Natural killer cell (primary cell): Measurements from ENCODE around the gene FAM151A. TPM values are rescaled to one million over a fixed set of nuclear protein-coding genes. Genes with fewer than 3 reads are reported as not detected.

Experiments
- ATAC-seq, 3 donors: fragments of 150-1000 bp in 2 of 3; fragments of 200-7000 bp in 1 of 3; cut with Tn5 transposase; 1 replicate in 1 of 3; 2 replicates in 2 of 3; pipeline ENCODE4 v1.10.0; 2021; ENCODE audit warnings: mild to moderate bottlenecking in 2 of 3, moderate library complexity in 2 of 3
- DNase-seq, 2 donors: peaks; one replicate each; pipeline versions ENCODE4 v3.0.0 to v3.0.0-alpha.2; 2013 to 2021; ENCODE audit warnings: mixed read lengths in 1 of 2
- H3K27ac ChIP-seq: one replicate; pipeline ENCODE4 v1.5.1; 2013; ENCODE audit warnings: mild to moderate bottlenecking, low read length
- H3K27me3 ChIP-seq: one replicate; pipeline ENCODE4 v1.6.1; 2013; ENCODE audit warnings: low read length; ENCODE audit not compliant: control insufficient read depth, insufficient read depth
- H3K36me3 ChIP-seq: one replicate; pipeline ENCODE4 v1.6.1; 2013; ENCODE audit warnings: low read length; ENCODE audit not compliant: control insufficient read depth, insufficient read depth
- H3K4me1 ChIP-seq: one replicate; pipeline ENCODE4 v1.6.1; 2013; ENCODE audit warnings: low read length; ENCODE audit not compliant: control insufficient read depth, insufficient read depth
- H3K4me3 ChIP-seq: one replicate; pipeline ENCODE4 v1.5.1; 2013; ENCODE audit warnings: low read length
- H3K9me3 ChIP-seq: one replicate; pipeline ENCODE4 v1.6.1; 2013; ENCODE audit warnings: low read length; ENCODE audit not compliant: control insufficient read depth, insufficient read depth
- H3K27ac Mint-ChIP-seq, 2 donors: one replicate each; pipeline ENCODE4 v1.8.0; 2022; ENCODE audit warnings: mild to moderate bottlenecking in 2 of 2, mixed read lengths in 2 of 2, moderate library complexity in 1 of 2
- H3K27me3 Mint-ChIP-seq, 2 donors: one replicate each; pipeline ENCODE4 v1.8.0; 2022; ENCODE audit warnings: low read depth in 2 of 2, mixed read lengths in 2 of 2
- H3K36me3 Mint-ChIP-seq: one replicate; pipeline ENCODE4 v1.8.0; 2022; ENCODE audit warnings: mixed read lengths
- H3K4me1 Mint-ChIP-seq, 2 donors: one replicate each; pipeline ENCODE4 v1.8.0; 2022; ENCODE audit warnings: mixed read lengths in 2 of 2
- H3K4me3 Mint-ChIP-seq: one replicate; pipeline ENCODE4 v1.8.0; 2022; ENCODE audit warnings: mild to moderate bottlenecking, moderate library complexity, mixed read lengths
- H3K9me3 Mint-ChIP-seq, 2 donors: one replicate each; pipeline ENCODE4 v1.8.0; 2022; ENCODE audit warnings: mixed read lengths in 2 of 2
- CTCF ChIP-seq: fragments of 200-600 bp; IDR thresholded peaks from one replicate; pipeline ENCODE4 v1.8.0; 2022; ENCODE audit warnings: antibody characterized with exemption
- WGBS: methylation state at CpG from one replicate; pipeline ENCODE4 v1.1.7; 2013; ENCODE audit warnings: missing lambda C conversion rate; ENCODE audit not compliant: insufficient coverage; 5-methylcytosine and 5-hydroxymethylcytosine counted together
- intact Hi-C: fragments of 100-400 bp; cut with micrococcal nuclease; formaldehyde crosslinking; loops from one replicate; pipeline ENCODE4 v1.14.2; 2022
- total RNA-seq, 4 donors: library from RNA; stranded (reverse); fragments of 120-200 nt in 1 of 4; gene quantifications; one replicate each; pipeline versions ENCODE4 v1.2.3 to v1.2.4, GENCODE V29; 2013 to 2022

FAM151A gene
- not detected for total RNA-seq
- not detected for total RNA-seq (2013)

- no peak within 1 kb of the TSS for H3K27ac ChIP-seq
- no peaks in the 10 kb centered on the region for H3K4me1 ChIP-seq
- Mint-ChIP-seq H3K4me3 (no peak within 1 kb of the TSS), H3K27ac (no peak within 1 kb of the TSS), H3K36me3 (no peaks in the 10 kb centered on the region), H3K9me3 (no peaks in the 10 kb centered on the region), H3K27me3 (peaks cover 0 to 3% of the 10 kb centered on the region in 2 donors), H3K4me1 (no peaks in the 10 kb centered on the region)
- H3K27me3 ChIP-seq, result no peaks in the 10 kb centered on the region
- DNase-seq (no peak), ATAC-seq (no peak)
- 90% methylated on average over 18 of the region's 18 CpGs for WGBS
- no peak within 1 kb of the TSS for H3K4me3 ChIP-seq
- H3K36me3 ChIP-seq, result no peaks in the 10 kb centered on the region
- intact Hi-C loops, result no loop called here
- no peaks in the 10 kb centered on the region for H3K9me3 ChIP-seq
- TF ChIP-seq CTCF, result no peak
These were observed at the start of gene FAM151A for GRCh38 chr1:54623216-54624007. Gene FAM151A (minus strand): TSS chr1:54623525. CDS start chr1:54623395, 130 bp downstream.

GRCh38 chr1:54671985-54672608 lies 48.8 kb upstream of the FAM151A start:
- Mint-ChIP-seq H3K36me3 (no peaks in the 10 kb centered on the region), H3K9me3 (no peaks in the 10 kb centered on the region), H3K27me3 (no peaks in the 10 kb centered on the region), H3K4me1 (peaks cover 10 to 11% of the 10 kb centered on the region in 2 donors), H3K4me3 (no peak overlapping the region), H3K27ac (peak overlapping the region in 1 of 2 donors; percentile 29)
- peak; percentile 89 for TF ChIP-seq CTCF
- no peaks in the 10 kb centered on the region for H3K36me3 ChIP-seq
- DNase-seq (peak; percentile 68 to 78), ATAC-seq (peak; percentile 89 to 99 (median 98))
- H3K27ac ChIP-seq, result no peak overlapping the region
- peaks cover 5% of the 10 kb centered on the region for H3K9me3 ChIP-seq
- no peaks in the 10 kb centered on the region for H3K27me3 ChIP-seq
- peaks cover 4% of the 10 kb centered on the region for H3K4me1 ChIP-seq
- intact Hi-C loops, result loop anchor here (1.0 to 2.0 kb wide), 2 partner anchors 138 to 325 kb away; no protein-coding TSS in a partner anchor
- 69% methylated on average over 6 of the region's 6 CpGs for WGBS
- no peak overlapping the region for H3K4me3 ChIP-seq

GRCh38 chr1:54668567-54668966 lies 45.2 kb upstream of the FAM151A start:
- Histone ChIP-seq H3K36me3 (no peaks in the 10 kb centered on the region), H3K27ac (no peak overlapping the region), H3K27me3 (no peaks in the 10 kb centered on the region), H3K4me1 (peaks cover 4% of the 10 kb centered on the region), H3K9me3 (peaks cover under 1% of the 10 kb centered on the region), H3K4me3 (no peak overlapping the region)
- ATAC-seq, result no peak
- peaks cover 10 to 11% of the 10 kb centered on the region in 2 donors for H3K4me1 Mint-ChIP-seq
- no peak for DNase-seq
- TF ChIP-seq CTCF, result no peak
- no peaks in the 10 kb centered on the region for H3K9me3 Mint-ChIP-seq
- WGBS, result 100% methylated on average over 2 of the region's 2 CpGs
- no peaks in the 10 kb centered on the region for H3K36me3 Mint-ChIP-seq
- H3K27ac Mint-ChIP-seq, result no peak overlapping the region
- H3K27me3 Mint-ChIP-seq, result peaks cover 0 to 3% of the 10 kb centered on the region in 2 donors
- intact Hi-C loops, result no loop called here
- H3K4me3 Mint-ChIP-seq, result no peak overlapping the region
